Neutrophil (primary cell): Measurements from ENCODE around the gene MRPL37.

Experiments used
- H3K27ac ChIP-seq: fragments of 200-600 bp; sonication (generic); 2 replicates; pipeline ENCODE4 v1.5.1; 2016; ENCODE audit warnings: mild to moderate bottlenecking, moderate library complexity
- H3K27me3 ChIP-seq: fragments of 200-600 bp; sonication (generic); 2 replicates; pipeline ENCODE4 v1.6.0; 2016; ENCODE audit warnings: mild to moderate bottlenecking
- H3K36me3 ChIP-seq: fragments of 200-600 bp; sonication (generic); 2 replicates; pipeline ENCODE4 v1.5.1; 2017
- H3K4me1 ChIP-seq, 2 experiments: fragments of 200-600 bp in 1 of 2; sonication (generic) in 1 of 2; 1 replicate in 1 of 2; 2 replicates in 1 of 2; pipeline versions ENCODE4 v1.5.1 to v1.6.1; 2013 to 2016; ENCODE audit warnings: low read depth in 1 of 2, low read length in 1 of 2, mild to moderate bottlenecking in 1 of 2, moderate library complexity in 1 of 2; ENCODE audit not compliant: control insufficient read depth in 1 of 2, insufficient read depth in 1 of 2
- H3K4me3 ChIP-seq, 2 experiments: fragments of 200-600 bp in 1 of 2; sonication (generic) in 1 of 2; 1 replicate in 1 of 2; 2 replicates in 1 of 2; pipeline ENCODE4 v1.5.1; 2013 to 2016; ENCODE audit warnings: low read depth in 1 of 2, low read length in 1 of 2, mild to moderate bottlenecking in 1 of 2, moderate library complexity in 1 of 2
- H3K9me3 ChIP-seq: fragments of 200-600 bp; sonication (generic); 2 replicates; pipeline ENCODE4 v1.5.1; 2016
- CTCF ChIP-seq: fragments of 200-600 bp; sonication (generic); IDR thresholded peaks from 2 replicates; pipeline ENCODE4 v1.5.1; 2016; ENCODE audit warnings: antibody characterized with exemption

The MRPL37 gene

GRCh38 chr1:54168206-54168965 lies 31.6 kb upstream of the MRPL37 start:
- TF ChIP-seq CTCF, result no peak
- Histone ChIP-seq H3K9me3 (no peaks in the 10 kb centered on the region), H3K4me3 (no peak overlapping the region), H3K36me3 (no peaks in the 10 kb centered on the region), H3K27me3 (no peaks in the 10 kb centered on the region), H3K27ac (no peak overlapping the region), H3K4me1 (no peaks in the 10 kb centered on the region)

GRCh38 chr1:54169068-54169467 lies 30.9 kb upstream of the MRPL37 start:
- Histone ChIP-seq H3K4me1 (no peaks in the 10 kb centered on the region), H3K27me3 (no peaks in the 10 kb centered on the region), H3K27ac (no peak overlapping the region), H3K4me3 (no peak overlapping the region), H3K9me3 (no peaks in the 10 kb centered on the region), H3K36me3 (no peaks in the 10 kb centered on the region)
- TF ChIP-seq CTCF, result no peak

- no peaks in the 10 kb centered on the region for H3K9me3 ChIP-seq
- no peaks in the 10 kb centered on the region for H3K4me1 ChIP-seq
- no peak for TF ChIP-seq CTCF
- H3K4me3 ChIP-seq, result no peak overlapping the region
- H3K27me3 ChIP-seq, result no peaks in the 10 kb centered on the region
- no peak overlapping the region for H3K27ac ChIP-seq
- H3K36me3 ChIP-seq, result no peaks in the 10 kb centered on the region
Measured at GRCh38 chr1:54171016-54171415, 29.0 kb upstream of the MRPL37 start.

- H3K27me3 ChIP-seq, result no peaks in the 10 kb centered on the region
- no peaks in the 10 kb centered on the region for H3K36me3 ChIP-seq
- TF ChIP-seq CTCF, result no peak
- H3K4me1 ChIP-seq, result no peaks in the 10 kb centered on the region
- no peaks in the 10 kb centered on the region for H3K9me3 ChIP-seq
- no peak overlapping the region for H3K27ac ChIP-seq
- H3K4me3 ChIP-seq, result no peak overlapping the region
Measured at GRCh38 chr1:54171606-54172005, 28.4 kb upstream of the MRPL37 start.

GRCh38 chr1:54172614-54173599 lies 27.1 kb upstream of the MRPL37 start:
- no peak overlapping the region for H3K27ac ChIP-seq
- no peak for TF ChIP-seq CTCF
- no peak overlapping the region for H3K4me3 ChIP-seq
- no peaks in the 10 kb centered on the region for H3K36me3 ChIP-seq
- H3K4me1 ChIP-seq, result no peaks in the 10 kb centered on the region
- H3K27me3 ChIP-seq, result no peaks in the 10 kb centered on the region
- no peaks in the 10 kb centered on the region for H3K9me3 ChIP-seq
